Measurements from ENCODE around the gene GADL1. TPM values are rescaled to one million over a fixed set of nuclear protein-coding genes. Genes with fewer than 3 reads are reported as not detected.

Gene GADL1
- polyA plus RNA-seq, 1 donor (not counting 4 experiments of a cell fraction or from before 2014, with no cell fraction given) = not detected

DNA sequence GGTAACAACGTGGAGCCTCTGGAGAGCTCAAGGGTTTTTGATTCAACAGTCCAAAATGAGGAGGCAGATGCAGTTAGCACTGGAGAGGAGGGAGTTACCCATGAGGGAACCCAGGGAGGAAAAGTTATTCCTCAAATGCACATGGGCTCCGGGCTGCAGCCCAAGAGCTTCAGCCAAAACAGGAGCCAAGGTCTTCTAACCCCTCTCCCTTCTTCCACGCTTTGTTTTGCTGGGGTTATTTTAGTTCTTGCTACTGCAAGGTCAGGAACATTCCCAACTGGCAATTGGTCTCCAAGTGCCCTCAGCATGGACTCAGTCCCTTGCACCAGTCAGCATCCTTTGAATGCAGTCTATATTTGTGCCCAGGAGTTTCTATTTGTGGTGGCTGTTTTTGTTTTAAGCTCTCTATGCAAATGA, 198.1 kb downstream of the GADL1 start:
- H3K9me1 ChIP-seq (ENCODE audit: control insufficient read depth, extremely low read depth, insufficient read depth, low read length) = no peaks in the 10 kb centered on the region
- no peak overlapping the region for H3K27ac ChIP-seq (ENCODE audit: control insufficient read depth, insufficient read depth, low read length)
- no peaks in the 10 kb centered on the region for H4K20me1 ChIP-seq (ENCODE audit: control insufficient read depth, extremely low read depth, insufficient read depth, low read length)
- dilution Hi-C loops (cut with MboI; ENCODE audit: extremely low pct_ligation_motif_present, low sequenced_read_pairs) = no loop called here
- no peaks in the 10 kb centered on the region for H3K9me3 ChIP-seq (ENCODE audit: control insufficient read depth, low read depth, low read length)
- no peaks in the 10 kb centered on the region for H3K27me3 ChIP-seq (ENCODE audit: control insufficient read depth, extremely low read depth, insufficient read depth, low read length)
- no peak overlapping the region for H2AFZ ChIP-seq (ENCODE audit: control insufficient read depth, low read length)
- H3K4me2 ChIP-seq (ENCODE audit: control insufficient read depth, extremely low read depth, insufficient read depth, low read depth, low read length) = no peak overlapping the region
- no peak for FAIRE-seq
- peaks cover 32 to 35% of the 10 kb centered on the region in 2 experiments for H3K36me3 ChIP-seq (ENCODE audit: control insufficient read depth in 2 of 2, extremely low read depth in 1 of 2, insufficient read depth in 2 of 2, low read length in 2 of 2)
- H3K4me1 ChIP-seq (ENCODE audit: control insufficient read depth, extremely low read depth, insufficient read depth, low read length) = peaks cover 4% of the 10 kb centered on the region
- no peak for TF ChIP-seq EZH2 (IDR thresholded peaks at IDR 0.05; ENCODE audit: low read length)
- TF ChIP-seq, protein P1, sequence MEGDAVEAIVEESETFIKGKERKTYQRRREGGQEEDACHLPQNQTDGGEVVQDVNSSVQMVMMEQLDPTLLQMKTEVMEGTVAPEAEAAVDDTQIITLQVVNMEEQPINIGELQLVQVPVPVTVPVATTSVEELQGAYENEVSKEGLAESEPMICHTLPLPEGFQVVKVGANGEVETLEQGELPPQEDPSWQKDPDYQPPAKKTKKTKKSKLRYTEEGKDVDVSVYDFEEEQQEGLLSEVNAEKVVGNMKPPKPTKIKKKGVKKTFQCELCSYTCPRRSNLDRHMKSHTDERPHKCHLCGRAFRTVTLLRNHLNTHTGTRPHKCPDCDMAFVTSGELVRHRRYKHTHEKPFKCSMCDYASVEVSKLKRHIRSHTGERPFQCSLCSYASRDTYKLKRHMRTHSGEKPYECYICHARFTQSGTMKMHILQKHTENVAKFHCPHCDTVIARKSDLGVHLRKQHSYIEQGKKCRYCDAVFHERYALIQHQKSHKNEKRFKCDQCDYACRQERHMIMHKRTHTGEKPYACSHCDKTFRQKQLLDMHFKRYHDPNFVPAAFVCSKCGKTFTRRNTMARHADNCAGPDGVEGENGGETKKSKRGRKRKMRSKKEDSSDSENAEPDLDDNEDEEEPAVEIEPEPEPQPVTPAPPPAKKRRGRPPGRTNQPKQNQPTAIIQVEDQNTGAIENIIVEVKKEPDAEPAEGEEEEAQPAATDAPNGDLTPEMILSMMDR (optimal IDR thresholded peaks at IDR 0.05 in 1 of 3, IDR thresholded peaks at IDR 0.05 in 1 of 3, conservative IDR thresholded peaks at IDR 0.05 in 1 of 3; ENCODE audit: extremely low read depth in 1 of 3, insufficient read depth in 2 of 3, low read length in 3 of 3) = no peak
- no peak for DNase-seq (ENCODE audit: low read depth, low spot score)
- H3K4me3 ChIP-seq (ENCODE audit: control insufficient read depth in 2 of 3, extremely low read depth in 1 of 3, insufficient read depth in 2 of 3, low read depth in 1 of 3, low read length in 3 of 3) = no peak overlapping the region
- no peaks in the 10 kb centered on the region for H3K79me2 ChIP-seq (ENCODE audit: control insufficient read depth, insufficient read depth, low read length)
- no peak overlapping the region for H3K9ac ChIP-seq (ENCODE audit: control insufficient read depth, extremely low read depth, insufficient read depth, low read length)

GRCh38 chr3:30695302-30696061, 199.0 kb downstream of the GADL1 start:
- TF ChIP-seq EZH2 (IDR thresholded peaks at IDR 0.05; ENCODE audit: low read length) = no peak
- TF ChIP-seq, protein P1 (optimal IDR thresholded peaks at IDR 0.05 in 1 of 3, IDR thresholded peaks at IDR 0.05 in 1 of 3, conservative IDR thresholded peaks at IDR 0.05 in 1 of 3; ENCODE audit: extremely low read depth in 1 of 3, insufficient read depth in 2 of 3, low read length in 3 of 3) = no peak
- no peak overlapping the region for H2AFZ ChIP-seq (ENCODE audit: control insufficient read depth, low read length)
- H3K27me3 ChIP-seq (ENCODE audit: control insufficient read depth, extremely low read depth, insufficient read depth, low read length) = no peaks in the 10 kb centered on the region
- peaks cover 4% of the 10 kb centered on the region for H3K4me1 ChIP-seq (ENCODE audit: control insufficient read depth, extremely low read depth, insufficient read depth, low read length)
- H3K9me3 ChIP-seq (ENCODE audit: control insufficient read depth, low read depth, low read length) = no peaks in the 10 kb centered on the region
- dilution Hi-C loops (cut with MboI; ENCODE audit: extremely low pct_ligation_motif_present, low sequenced_read_pairs) = no loop called here
- no peak for DNase-seq (ENCODE audit: low read depth, low spot score)
- H3K4me3 ChIP-seq (ENCODE audit: control insufficient read depth in 2 of 3, extremely low read depth in 1 of 3, insufficient read depth in 2 of 3, low read depth in 1 of 3, low read length in 3 of 3) = no peak overlapping the region
- H4K20me1 ChIP-seq (ENCODE audit: control insufficient read depth, extremely low read depth, insufficient read depth, low read length) = no peaks in the 10 kb centered on the region
- FAIRE-seq = no peak
- H3K79me2 ChIP-seq (ENCODE audit: control insufficient read depth, insufficient read depth, low read length) = peaks cover 7% of the 10 kb centered on the region
- H3K36me3 ChIP-seq (ENCODE audit: control insufficient read depth in 2 of 2, extremely low read depth in 1 of 2, insufficient read depth in 2 of 2, low read length in 2 of 2) = peaks cover 39 to 43% of the 10 kb centered on the region in 2 experiments
- H3K4me2 ChIP-seq (ENCODE audit: control insufficient read depth, extremely low read depth, insufficient read depth, low read depth, low read length) = no peak overlapping the region
- no peak overlapping the region for H3K27ac ChIP-seq (ENCODE audit: control insufficient read depth, insufficient read depth, low read length)
- no peaks in the 10 kb centered on the region for H3K9me1 ChIP-seq (ENCODE audit: control insufficient read depth, extremely low read depth, insufficient read depth, low read length)
- no peak overlapping the region for H3K9ac ChIP-seq (ENCODE audit: control insufficient read depth, extremely low read depth, insufficient read depth, low read length)
